Upper lobe of right lung (tissue), 1 donor: ENCODE measurements around the gene RELN. TPM values are rescaled to one million over a fixed set of nuclear protein-coding genes. Genes with fewer than 3 reads are reported as not detected.

Source experiments
- ATAC-seq: fragments of 200-7000 bp; cut with Tn5 transposase; one replicate; pipeline ENCODE4 v1.9.1; 2020; ENCODE audit warnings: mild to moderate bottlenecking, moderate library complexity
- DNase-seq: peaks from one replicate; pipeline ENCODE4 v3.0.0-alpha.2; 2020
- H3K27ac ChIP-seq: fragments of 200-600 bp; one replicate; pipeline ENCODE4 v1.8.0; 2022
- H3K27me3 ChIP-seq: fragments of 200-600 bp; one replicate; pipeline ENCODE4 v1.8.0; 2022; ENCODE audit warnings: mild to moderate bottlenecking
- H3K36me3 ChIP-seq: fragments of 200-600 bp; one replicate; pipeline ENCODE4 v1.8.0; 2022
- H3K4me1 ChIP-seq: fragments of 200-600 bp; one replicate; pipeline ENCODE4 v1.8.0; 2022
- H3K4me3 ChIP-seq: fragments of 200-600 bp; one replicate; pipeline ENCODE4 v1.8.0; 2022; ENCODE audit warnings: mild to moderate bottlenecking
- H3K9me3 ChIP-seq: fragments of 200-600 bp; one replicate; pipeline ENCODE4 v1.8.0; 2022
- CTCF ChIP-seq: fragments of 200-600 bp; IDR thresholded peaks from one replicate; pipeline ENCODE4 v1.8.0; 2022; ENCODE audit warnings: antibody characterized with exemption
- intact Hi-C: fragments of 100-400 bp; cut with DNase I; formaldehyde crosslinking; loops from one replicate; pipeline ENCODE4 v1.11.0; 2022
- total RNA-seq: library from RNA; stranded (reverse); fragmentation: NEBNext Ultra II Directional; extraction: Animal tissue kit (Norgen Biotek cat#: 25700); gene quantifications from one replicate; pipeline ENCODE4 v1.2.1, GENCODE V29; 2021
- donor health status: DM: no; HTN: yes; CAD: no; lungs with severe emphysema.

The RELN gene
- total RNA-seq, 1 donor from 2014 or later, result 5.6 TPM

- peaks cover 16% of the 10 kb centered on the region for H3K27me3 ChIP-seq
- DNase-seq, result no peak
- no peaks in the 10 kb centered on the region for H3K36me3 ChIP-seq
- H3K27ac ChIP-seq, result no peak overlapping the region
- no peak for TF ChIP-seq CTCF
- H3K4me1 ChIP-seq, result no peaks in the 10 kb centered on the region
- no peak for ATAC-seq
- H3K4me3 ChIP-seq, result no peak overlapping the region
- intact Hi-C loops, result no loop called here
- no peaks in the 10 kb centered on the region for H3K9me3 ChIP-seq
Observed at GRCh38 chr7:103571586-103571985, 417.9 kb downstream of the RELN start.

- no peaks in the 10 kb centered on the region for H3K4me1 ChIP-seq
Observed at GRCh38 chr7:103569621-103570305, 419.7 kb downstream of the RELN start.

GRCh38 chr7:103564416-103564815 is 425.0 kb downstream of the RELN start:
- ATAC-seq (no peak), DNase-seq (no peak)
- TF ChIP-seq CTCF, result no peak
- H3K4me3 ChIP-seq, result no peak overlapping the region
- no peaks in the 10 kb centered on the region for H3K27me3 ChIP-seq
- no peaks in the 10 kb centered on the region for H3K9me3 ChIP-seq
- intact Hi-C loops, result no loop called here
- no peaks in the 10 kb centered on the region for H3K4me1 ChIP-seq
- no peaks in the 10 kb centered on the region for H3K36me3 ChIP-seq
- H3K27ac ChIP-seq, result no peak overlapping the region

More at GRCh38 chr7:103569621-103570305, 419.7 kb downstream of the RELN start:
- H3K27me3 ChIP-seq, result peaks cover 9% of the 10 kb centered on the region
- no peaks in the 10 kb centered on the region for H3K9me3 ChIP-seq
- TF ChIP-seq CTCF, result no peak
- intact Hi-C loops, result no loop called here
- no peak for DNase-seq
- no peak overlapping the region for H3K27ac ChIP-seq
- no peaks in the 10 kb centered on the region for H3K36me3 ChIP-seq
- H3K4me3 ChIP-seq, result no peak overlapping the region
- ATAC-seq, result no peak

GRCh38 chr7:103560136-103560535 is 429.3 kb downstream of the RELN start:
- no peak for TF ChIP-seq CTCF
- DNase-seq, result no peak
- no peak overlapping the region for H3K4me3 ChIP-seq
- H3K27me3 ChIP-seq, result peaks cover 5% of the 10 kb centered on the region
- ATAC-seq, result no peak
- intact Hi-C loops, result no loop called here
- no peaks in the 10 kb centered on the region for H3K4me1 ChIP-seq
- H3K9me3 ChIP-seq, result no peaks in the 10 kb centered on the region
- H3K27ac ChIP-seq, result no peak overlapping the region
- no peaks in the 10 kb centered on the region for H3K36me3 ChIP-seq

GRCh38 chr7:103551016-103551415 is 438.4 kb downstream of the RELN start:
- no peaks in the 10 kb centered on the region for H3K36me3 ChIP-seq
- intact Hi-C loops, result no loop called here
- no peak for TF ChIP-seq CTCF
- DNase-seq, result no peak
- H3K4me1 ChIP-seq, result no peaks in the 10 kb centered on the region
- no peak overlapping the region for H3K4me3 ChIP-seq
- H3K9me3 ChIP-seq, result no peaks in the 10 kb centered on the region
- ATAC-seq, result no peak
- no peak overlapping the region for H3K27ac ChIP-seq
- no peaks in the 10 kb centered on the region for H3K27me3 ChIP-seq

- no peaks in the 10 kb centered on the region for H3K9me3 ChIP-seq
- no peak overlapping the region for H3K27ac ChIP-seq
- DNase-seq (no peak), ATAC-seq (no peak)
- TF ChIP-seq CTCF, result no peak
- intact Hi-C loops, result no loop called here
- no peaks in the 10 kb centered on the region for H3K4me1 ChIP-seq
- H3K4me3 ChIP-seq, result no peak overlapping the region
- no peaks in the 10 kb centered on the region for H3K27me3 ChIP-seq
- H3K36me3 ChIP-seq, result no peaks in the 10 kb centered on the region
Observed at GRCh38 chr7:103549786-103550185, 439.7 kb downstream of the RELN start.
